HG03025 (cell line): ENCODE data around the gene DCUN1D4.
"Not testable (repeated sequence)": the region's sequence is repeated elsewhere in the genome, so short reads cannot be mapped to it uniquely, and the experiment has no call there.

Experiments
- ATAC-seq: cut with Tn5 transposase; IDR thresholded peaks from one replicate; pipeline ENCODE4 v1.9.1; 2021; ENCODE audit warnings: mild to moderate bottlenecking, moderate library complexity; ENCODE audit not compliant: unreplicated experiment, low FRiP score

The DCUN1D4 gene

GRCh38 chr4:51890760-51891159 is 47.8 kb downstream of the DCUN1D4 start:
- ATAC-seq = peak; percentile 74

- ATAC-seq = not testable (repeated sequence)
These were observed 50.4 kb downstream of the DCUN1D4 start for GRCh38 chr4:51893402-51893801.

- ATAC-seq = no peak
These were observed 51.2 kb downstream of the DCUN1D4 start for GRCh38 chr4:51894059-51894645.

DNA sequence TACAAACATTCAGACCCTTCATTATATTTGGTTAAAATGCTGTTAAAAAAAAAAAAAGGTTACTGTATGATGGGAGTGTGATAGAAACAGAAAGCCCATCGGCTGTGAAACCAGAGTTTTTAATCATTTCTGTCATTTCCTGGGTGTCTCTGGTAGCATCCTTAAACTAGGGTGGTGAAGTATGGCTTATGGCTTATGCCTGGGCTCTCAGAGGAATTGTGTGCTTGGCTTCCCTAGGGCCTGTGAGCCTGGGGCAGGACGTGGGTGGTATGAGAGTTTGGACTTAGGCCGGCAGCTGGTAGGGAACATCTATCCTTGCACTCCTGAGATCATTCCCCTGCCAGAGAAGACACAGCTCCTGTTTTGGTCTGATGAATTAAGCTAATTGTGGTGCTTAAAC is 52.2 kb downstream of the DCUN1D4 start:
- no peak for ATAC-seq

GRCh38 chr4:51895816-51896408 is 53.0 kb downstream of the DCUN1D4 start:
- peak; percentile 94 for ATAC-seq

- ATAC-seq = no peak
These were observed 58.4 kb downstream of the DCUN1D4 start for GRCh38 chr4:51901363-51901762.

DNA sequence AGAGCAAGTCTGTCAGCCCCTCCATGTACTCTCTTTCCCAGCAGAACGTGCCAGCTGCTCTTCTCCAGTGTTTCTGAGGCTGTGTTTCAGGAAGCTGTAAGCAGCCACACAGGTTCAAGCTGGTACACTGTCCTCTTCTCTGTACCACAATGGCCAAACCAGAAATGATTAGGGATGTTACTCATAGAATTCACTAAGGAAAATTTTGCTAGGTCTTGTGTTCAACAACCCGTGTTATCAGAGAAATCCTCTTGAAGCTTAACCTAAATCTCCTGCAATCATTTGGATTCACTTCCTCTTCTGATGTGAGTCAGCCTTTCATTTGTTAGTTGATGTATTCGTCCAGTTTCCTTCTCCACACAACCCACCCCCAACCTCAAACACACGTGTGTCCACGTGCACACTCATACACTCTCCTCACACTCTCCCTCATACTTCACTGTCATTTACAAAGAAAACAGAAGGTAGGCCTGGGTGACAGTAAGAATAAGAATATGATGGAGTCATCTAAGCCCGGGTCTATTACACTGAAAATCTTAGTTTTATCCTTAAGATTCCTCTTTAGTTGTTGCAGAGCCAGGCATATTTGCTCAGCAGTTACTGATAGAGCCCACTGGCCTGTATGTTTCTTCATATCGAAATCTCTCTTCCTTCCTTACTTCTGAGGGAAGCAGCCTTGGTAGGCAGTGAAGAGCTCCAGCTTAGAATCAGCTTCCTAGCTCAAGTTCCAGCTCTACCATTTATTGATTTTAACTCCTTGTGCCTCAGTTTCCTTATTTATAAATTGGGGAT is 63.4 kb downstream of the DCUN1D4 start:
- ATAC-seq = peak; percentile 100

- ATAC-seq = no peak
These were observed 64.2 kb downstream of the DCUN1D4 start for GRCh38 chr4:51907006-51907669.

- no peak for ATAC-seq
These were observed 66.3 kb downstream of the DCUN1D4 start for GRCh38 chr4:51909236-51909703.

GRCh38 chr4:51918251-51918650 is 75.3 kb downstream of the DCUN1D4 start:
- no peak for ATAC-seq

GRCh38 chr4:51923343-51923742 is 80.4 kb downstream of the DCUN1D4 start:
- no peak for ATAC-seq

DNA sequence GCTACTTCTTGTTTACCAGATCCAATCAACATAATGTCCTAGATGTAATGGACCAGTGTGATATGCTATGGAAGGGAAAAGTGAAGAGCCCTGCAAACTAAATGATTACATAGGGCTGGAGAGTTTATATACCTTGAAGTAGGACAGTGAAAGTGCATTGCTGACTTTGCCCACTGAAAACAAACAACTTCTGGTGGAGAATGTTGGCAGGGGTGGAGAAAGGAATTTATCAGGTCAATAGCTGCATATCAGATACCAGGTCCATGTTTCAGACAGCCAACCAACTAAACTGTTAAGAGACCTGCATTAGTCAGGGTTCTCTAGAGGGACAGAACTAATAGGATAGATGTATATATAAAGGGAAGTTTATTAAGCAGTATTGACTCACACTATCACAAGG is 82.4 kb downstream of the DCUN1D4 start:
- ATAC-seq = no peak

DNA sequence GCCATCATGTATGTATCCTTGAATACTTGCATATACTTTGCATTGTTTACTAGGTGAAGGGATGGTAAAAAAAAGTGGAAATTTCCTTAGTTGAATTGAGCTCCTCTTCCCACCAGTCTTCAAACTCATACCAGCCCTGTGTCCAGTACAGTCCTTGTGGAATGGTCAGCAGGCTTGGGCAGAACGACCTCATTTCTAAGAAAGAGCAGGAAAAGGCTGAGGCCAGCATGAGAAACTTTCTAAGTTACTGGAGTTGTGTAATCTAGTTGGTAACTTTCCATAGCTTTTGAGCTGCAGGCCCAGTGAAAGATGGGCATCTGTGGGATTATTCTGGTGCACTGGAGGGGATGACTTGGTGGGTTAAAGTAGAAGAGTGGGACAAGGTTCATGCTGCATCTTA is 87.6 kb downstream of the DCUN1D4 start:
- ATAC-seq = no peak

DNA sequence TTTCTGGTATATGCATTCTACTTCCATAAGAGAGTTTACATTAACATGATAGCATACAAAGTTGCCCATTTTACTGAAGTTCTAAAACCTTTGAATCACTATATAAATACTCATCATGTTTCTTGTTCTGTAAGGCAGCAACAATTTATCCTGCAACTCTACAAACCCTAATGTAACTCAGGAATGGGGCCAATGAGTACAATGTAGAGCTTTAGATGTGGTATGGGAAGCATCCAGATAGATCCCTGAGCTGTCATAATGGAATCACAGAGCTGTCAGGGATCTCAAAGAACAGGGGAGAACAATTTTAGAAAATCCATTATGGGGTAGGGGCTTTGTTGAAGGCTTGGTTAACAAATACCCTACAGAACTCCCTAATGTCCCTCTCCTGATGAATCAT is 88.5 kb downstream of the DCUN1D4 start:
- no peak for ATAC-seq

- no peak for ATAC-seq
These were observed 89.3 kb downstream of the DCUN1D4 start for GRCh38 chr4:51932261-51932660.

GRCh38 chr4:51932684-51933083 is 89.7 kb downstream of the DCUN1D4 start:
- no peak for ATAC-seq

DNA sequence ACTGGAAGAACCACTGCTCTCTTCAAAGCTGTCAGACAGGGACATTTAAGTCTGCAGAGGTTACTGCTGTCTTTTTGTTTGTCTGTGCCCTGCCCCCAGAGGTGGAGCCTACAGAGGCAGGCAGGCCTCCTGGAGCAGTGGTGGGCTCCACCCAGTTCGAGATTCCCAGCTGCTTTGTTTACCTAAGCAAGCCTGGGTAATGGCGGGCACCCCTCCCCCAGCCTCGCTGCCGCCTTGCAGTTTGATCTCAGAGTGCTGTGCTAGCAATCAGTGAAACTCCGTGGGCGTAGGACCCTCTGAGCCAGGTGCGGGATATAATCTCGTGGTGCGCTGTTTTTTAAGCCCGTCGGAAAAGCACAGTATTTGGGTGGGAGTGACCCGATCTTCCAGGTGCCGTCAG is 97.5 kb downstream of the DCUN1D4 start:
- ATAC-seq = not testable (repeated sequence)

DNA sequence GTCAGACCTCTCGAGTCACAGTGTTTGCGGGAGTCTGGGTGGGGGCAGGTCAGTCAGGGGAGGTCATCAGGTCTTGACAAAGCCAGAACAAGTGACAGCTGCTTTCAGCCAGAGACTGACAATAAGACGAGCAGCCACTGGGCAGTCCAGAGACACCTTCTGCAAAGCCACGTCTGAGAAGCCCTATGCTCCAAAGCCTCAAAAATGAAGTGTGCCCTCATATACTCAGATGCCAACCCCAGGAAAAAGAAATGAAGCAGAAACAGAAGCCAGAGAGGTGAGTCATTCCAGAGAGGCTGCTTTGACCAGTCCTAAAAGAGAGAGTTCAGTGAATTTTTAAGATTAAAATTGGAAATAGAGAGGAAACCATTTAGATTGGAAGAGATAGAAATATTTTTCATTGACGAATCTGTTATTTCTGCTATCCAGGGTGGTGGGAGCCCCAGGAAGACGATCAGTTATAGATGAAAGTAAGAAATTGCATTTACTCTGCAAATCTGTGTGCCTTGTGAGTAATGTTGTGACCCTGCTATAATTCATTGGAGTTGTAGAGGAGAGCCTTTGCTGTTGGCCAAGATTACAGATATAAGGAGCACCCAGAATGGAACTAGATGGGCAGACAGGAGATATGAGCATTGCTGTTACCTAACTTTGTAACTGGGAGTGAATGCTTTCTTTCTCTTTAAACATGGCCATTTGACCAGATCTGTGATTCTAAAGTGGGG is 99.3 kb downstream of the DCUN1D4 start:
- ATAC-seq = no peak

GRCh38 chr4:51942833-51943215 is 99.9 kb downstream of the DCUN1D4 start:
- no peak for ATAC-seq

DNA sequence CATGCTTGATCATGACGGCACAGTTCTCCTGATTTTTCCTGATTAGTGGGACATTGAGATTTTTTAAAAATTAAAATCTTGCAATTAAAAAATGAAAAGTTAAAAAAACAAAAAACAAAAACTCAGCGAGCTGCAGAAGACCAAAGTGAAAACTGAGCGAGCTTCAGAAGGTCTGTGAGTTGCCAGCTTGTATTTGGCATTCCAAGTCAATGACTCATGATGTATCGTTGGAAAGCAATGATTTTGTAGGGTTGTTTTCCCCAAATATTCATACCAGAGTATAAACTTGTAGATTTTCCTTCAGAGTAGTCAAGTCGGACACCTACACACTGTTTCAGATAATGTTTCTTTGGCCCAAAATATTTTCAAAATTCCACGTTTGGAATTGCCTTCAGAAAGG is 100.3 kb downstream of the DCUN1D4 start:
- ATAC-seq = no peak
